HepG2 (cell line): ENCODE data around the gene DPEP2NB. TPM values are rescaled to one million over a fixed set of nuclear protein-coding genes. Genes with fewer than 3 reads are reported as not detected.
A peak's percentile ranks its signal among the peaks of the same experiment; 100 is the strongest.

Experiments
- ATAC-seq: fragments of 200-7000 bp; cut with Tn5 transposase; 3 replicates; pipeline ENCODE4 v1.9.1; 2020; ENCODE audit warnings: mild to moderate bottlenecking, moderate library complexity
- BruUV-seq: library from RNA; stranded (reverse); fragments of 400-500 nt; replicated peaks from 2 replicates; lab custom pipeline; 2021; lab: Mats Ljungman, UMichigan
- CTCF ChIA-PET: fragments of 300-600 bp; formaldehyde crosslinking; extraction: SDS; loops from one replicate; lab custom pipeline; 2021; ENCODE audit warnings: low total read pairs, inconsistent platforms, low intra/inter-chr PET ratio; lab: Yijun Ruan, JAX
- POLR2A ChIA-PET: fragments of 350-600 bp; sonication (Branson Sonifier 250); formaldehyde crosslinking; loops from one replicate; lab custom pipeline; 2020; ENCODE audit warnings: antibody characterized with exemption, inconsistent platforms; lab: Yijun Ruan, JAX
- DNase-seq: peaks from one replicate; pipeline ENCODE4 v3.0.0-alpha.2; 2015; ENCODE audit warnings: low spot score
- FAIRE-seq: peaks from 3 replicates; lab custom pipeline; 2011; peaks lifted over from hg19 to GRCh38; lab: Jason Lieb, UNC
- H2AFZ ChIP-seq: one replicate; pipeline ENCODE4 v1.6.1; 2011; ENCODE audit warnings: low read length, inconsistent platforms
- H3K27ac ChIP-seq: fragments of 300-600 bp; 3 replicates; pipeline ENCODE4 v1.8.0; 2011; ENCODE audit warnings: mixed run types, mild to moderate bottlenecking, mixed read lengths, low read length, inconsistent platforms; ENCODE audit not compliant: insufficient read depth; ENCODE audit errors: extremely low read length
- H3K27me3 ChIP-seq, 2 experiments: fragments of 200-600 bp in 1 of 2; 2 replicates in 1 of 2; 3 replicates in 1 of 2; pipeline versions ENCODE4 v1.6.0 to v1.8.0; 2011; ENCODE audit warnings: low read length in 2 of 2, mild to moderate bottlenecking in 2 of 2, moderate library complexity in 2 of 2, inconsistent platforms in 1 of 2; ENCODE audit not compliant: insufficient read depth in 2 of 2, control insufficient read depth in 1 of 2
- H3K36me3 ChIP-seq, 2 experiments: fragments of 200-600 bp in 1 of 2; replicated peaks in 1 of 2; 2 replicates in 1 of 2; 3 replicates in 1 of 2; pipeline versions ENCODE4 v1.5.1 to v1.8.0; 2011; ENCODE audit warnings: low read length in 2 of 2, inconsistent platforms in 1 of 2; ENCODE audit not compliant: insufficient read depth in 2 of 2, control insufficient read depth in 1 of 2
- H3K4me1 ChIP-seq: 2 replicates; pipeline ENCODE4 v1.5.1; 2012; ENCODE audit warnings: low read length, inconsistent platforms; ENCODE audit not compliant: insufficient read depth
- H3K4me2 ChIP-seq: 2 replicates; pipeline ENCODE4 v1.6.0; 2011; ENCODE audit warnings: low read depth, low read length, inconsistent platforms
- H3K4me3 ChIP-seq, 3 experiments: fragments of 200-600 bp in 1 of 3; sonication (generic), shearing (Covaris generic) in 1 of 3; replicated peaks in 1 of 3; 2 replicates each; pipeline ENCODE4 v1.5.1; 2011 to 2016; ENCODE audit warnings: low read length in 3 of 3, inconsistent platforms in 2 of 3, low read depth in 2 of 3, mild to moderate bottlenecking in 2 of 3, control low read depth in 1 of 3, mixed read lengths in 1 of 3; ENCODE audit not compliant: insufficient read depth in 1 of 3
- H3K79me2 ChIP-seq: one replicate; pipeline ENCODE4 v1.6.1; 2011; ENCODE audit warnings: low read length, inconsistent platforms; ENCODE audit not compliant: insufficient read depth
- H3K9ac ChIP-seq: 2 replicates; pipeline ENCODE4 v1.6.0; 2011; ENCODE audit warnings: mild to moderate bottlenecking, low read depth, low read length, inconsistent platforms; ENCODE audit not compliant: insufficient read depth
- H3K9me3 ChIP-seq: 2 replicates; pipeline ENCODE4 v1.5.1; 2012; ENCODE audit warnings: mild to moderate bottlenecking, low read length
- H4K20me1 ChIP-seq: 2 replicates; pipeline ENCODE4 v1.6.0; 2011; ENCODE audit warnings: inconsistent platforms, mild to moderate bottlenecking, low read length, moderate library complexity; ENCODE audit not compliant: insufficient read depth
- DPF2 ChIP-seq: sonication (generic); formaldehyde crosslinking; IDR thresholded peaks from 2 replicates; pipeline ENCODE4 v1.4.0; 2020; ENCODE audit warnings: mild to moderate bottlenecking, low read depth, missing genetic modification reagents, borderline replicate concordance
- FOSL2 ChIP-seq: sonication (generic); formaldehyde crosslinking; IDR thresholded peaks from 2 replicates; pipeline ENCODE4 v1.4.0; 2020; ENCODE audit warnings: missing genetic modification reagents
- IRF2 ChIP-seq: IDR thresholded peaks from 2 replicates; pipeline ENCODE4 v1.6.1; 2018; ENCODE audit warnings: missing genetic modification reagents, missing compliant biosample characterization
- KAT2B ChIP-seq: fragments of 150-350 bp; IDR thresholded peaks from 2 replicates; pipeline ENCODE4 v1.6.1; 2014; ENCODE audit warnings: low read depth, low read length, borderline replicate concordance
- KDM5B ChIP-seq: sonication (generic); formaldehyde crosslinking; IDR thresholded peaks from 2 replicates; pipeline ENCODE4 v1.4.0; 2020; ENCODE audit warnings: missing genetic modification reagents, mild to moderate bottlenecking, borderline replicate concordance
- PHF5A ChIP-seq: IDR thresholded peaks from one replicate; pipeline ENCODE4 v1.6.1; 2018; ENCODE audit warnings: low read depth, missing genetic modification reagents; ENCODE audit not compliant: unreplicated experiment
- RBM22 ChIP-seq: fragments of 200-400 bp; formaldehyde crosslinking; optimal IDR thresholded peaks from 2 replicates; pipeline ENCODE3; 2017; ENCODE audit warnings: mild to moderate bottlenecking, low read length, moderate library complexity
- SRY ChIP-seq: sonication (generic); formaldehyde crosslinking; IDR thresholded peaks from 2 replicates; pipeline ENCODE4 v1.8.0; 2022; ENCODE audit warnings: mild to moderate bottlenecking, missing genetic modification reagents
- WIZ ChIP-seq: sonication (generic); formaldehyde crosslinking; IDR thresholded peaks from 2 replicates; pipeline ENCODE4 v1.5.1; 2020; ENCODE audit warnings: mild to moderate bottlenecking, missing genetic modification reagents
- ZBTB40 ChIP-seq, 2 experiments: fragments of 450-650 bp in 1 of 2; sonication (generic) in 1 of 2; formaldehyde crosslinking in 1 of 2; IDR thresholded peaks; 2 replicates each; pipeline versions ENCODE4 v1.6.1 to v1.8.0; 2016 to 2022; ENCODE audit warnings: antibody characterized with exemption in 1 of 2, mild to moderate bottlenecking in 1 of 2, missing genetic modification reagents in 1 of 2
- ZNF234 ChIP-seq: sonication (generic); formaldehyde crosslinking; conservative IDR thresholded peaks from 2 replicates; pipeline ENCODE4 v1.5.1; 2020; ENCODE audit warnings: mild to moderate bottlenecking, missing genetic modification reagents
- ZNF773 ChIP-seq: sonication (generic); formaldehyde crosslinking; IDR thresholded peaks from 2 replicates; pipeline ENCODE4 v1.4.0; 2020; ENCODE audit warnings: missing genetic modification reagents, borderline replicate concordance
- ZNF784 ChIP-seq: sonication (generic); formaldehyde crosslinking; IDR thresholded peaks from 2 replicates; pipeline ENCODE4 v1.5.1; 2020; ENCODE audit warnings: missing genetic modification reagents, mild to moderate bottlenecking, borderline replicate concordance
- WGBS: methylation state at CpG from one replicate; pipeline ENCODE4 v1.1.6; 2017; ENCODE audit warnings: low lambda C conversion rate; 5-methylcytosine and 5-hydroxymethylcytosine counted together
- in situ Hi-C: cut with HindIII; loops from 2 replicates; pipeline ENCODE4 v1.10.0; 2017; ENCODE audit warnings: low pct_unique_long_range_greater_than_20kb; ENCODE audit not compliant: extremely low pct_ligation_motif_present
- intact Hi-C: fragments of 100-400 bp; cut with micrococcal nuclease; formaldehyde crosslinking; loops from one replicate; pipeline ENCODE4 v1.10.0; 2022; ENCODE audit not compliant: unreplicated experiment
- polyA plus RNA-seq, 8 experiments: library from polyadenylated mRNA; depleted of rRNA in 3 of 8; stranded (reverse) in 7 of 8; unstranded in 1 of 8; fragments of >200 nt; fragmentation: Illumina TruSeq in 4 of 8; extraction: Trizol in 4 of 8; gene quantifications; 2 replicates each; pipeline versions ENCODE4 v1.2.1 to v1.2.3, GENCODE V29; 2011 to 2016; ENCODE audit warnings: low read depth in 4 of 8, missing spikeins in 1 of 8, mixed read lengths in 1 of 8; ENCODE audit not compliant: insufficient read depth in 1 of 8
- total RNA-seq, 5 experiments: library from RNA; depleted of rRNA; stranded (reverse); fragments of >200 nt; fragmentation: Illumina TruSeq; extraction: Trizol; gene quantifications; 2 replicates each; pipeline ENCODE4 v1.2.3, GENCODE V29; 2016; ENCODE audit warnings: low read depth in 1 of 5

DPEP2NB gene
- total and polyA plus RNA-seq, 2 of the 13 experiments (the other 11 are each of a cell fraction or from before 2014, with no cell fraction given): not detected

GRCh38 chr16:68022278-68022727, 6.6 kb upstream of the DPEP2NB start:
- peak overlapping the region; percentile 83 for H3K27ac ChIP-seq
- CTCF ChIA-PET: no interaction called here
- TF ChIP-seq ZNF784 (no peak), IRF2 (CRISPR knock-in tag) (no peak), ZNF234 (CRISPR knock-in tag) (peak; percentile 27; the same call in 1 of the 2 replicates), KAT2B (no peak), SRY (CRISPR knock-in tag) (0 out of 2 replicates have a peak, but pooled peaks have one; percentile 4), ZBTB40 (IDR thresholded peaks at IDR 0.05) (no peak), ZBTB40 (CRISPR knock-in tag; IDR thresholded peaks at IDR 0.05) (no peak), FOSL2 (CRISPR knock-in tag) (no peak), ZNF773 (no peak), DPF2 (CRISPR knock-in tag) (no peak), PHF5A (CRISPR knock-in tag) (no peak), KDM5B (CRISPR knock-in tag) (no peak), WIZ (CRISPR knock-in tag) (no peak), RBM22 (no peak)

More at GRCh38 chr16:68022278-68022727, 6.6 kb upstream of the DPEP2NB start:
- no peaks in the 10 kb centered on the region; a peak in 1 of 5 replicates for H3K27me3 ChIP-seq
- no peak overlapping the region for H2AFZ ChIP-seq
- H3K4me3 ChIP-seq: peak overlapping the region; percentile 92 to 99 (median 92)
- FAIRE-seq: no peak
- no peaks in the 10 kb centered on the region for H4K20me1 ChIP-seq
- BruUV-seq: no TSS peak
- POLR2A ChIA-PET: interaction anchor here (1.0 to 3.3 kb wide), 15 partner anchors 17 to 215 kb away, joined by 3 to 26 read pairs (median 10); partner anchors contain the start of genes DPEP2, LCAT, NFATC3 and PSMB10
- peak overlapping the region; percentile 94 for H3K9ac ChIP-seq
- H3K4me1 ChIP-seq: peaks cover 24% of the 10 kb centered on the region
- peaks cover 32% of the 10 kb centered on the region for H3K79me2 ChIP-seq
- H3K36me3 ChIP-seq: peaks cover 0 to 3% of the 10 kb centered on the region in 2 experiments; a peak in 1 of 5 replicates
- no peaks in the 10 kb centered on the region for H3K9me3 ChIP-seq
- peak; percentile 23 for ATAC-seq
- H3K4me2 ChIP-seq: peak overlapping the region; percentile 96
- DNase-seq: no peak
- intact Hi-C loops (no loop called here), in situ Hi-C loops (no loop called here)
- WGBS: 0% methylated on average over 10 of the region's 19 CpGs
